Measurements from ENCODE around the gene MEGF8. TPM values are rescaled to one million over a fixed set of nuclear protein-coding genes. Genes with fewer than 3 reads are reported as not detected.

MEGF8 gene
- total and polyA plus RNA-seq, 2 of the 13 experiments (the other 11 are each of a cell fraction or from before 2014, with no cell fraction given), result 4.0 to 8.8 TPM

DNA sequence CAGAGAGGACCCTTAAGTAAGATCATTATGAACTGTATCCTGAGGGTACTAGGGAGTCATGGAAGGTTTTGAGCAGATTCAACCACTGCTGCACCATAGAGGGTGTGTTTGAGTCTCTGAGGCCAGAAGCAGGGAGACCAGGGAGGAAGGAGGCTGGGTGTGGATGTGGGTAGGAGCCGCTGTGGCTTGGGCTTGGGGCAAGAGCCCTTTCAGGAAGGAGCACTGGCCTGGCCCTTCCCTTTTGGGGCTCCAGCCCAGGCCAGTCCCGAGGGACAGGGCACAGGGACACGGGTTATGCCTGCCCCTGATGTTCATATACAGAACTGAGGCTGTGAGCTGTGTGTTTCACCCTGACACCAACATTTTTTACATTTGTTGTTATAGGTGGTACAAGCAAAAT is 49.2 kb upstream of the MEGF8 start:
- peaks cover 33% of the 10 kb centered on the region for H3K4me1 ChIP-seq (ENCODE audit: insufficient read depth, low read length)
- FAIRE-seq (no peak), DNase-seq (ENCODE audit: low spot score) (no peak), ATAC-seq (no peak)
- no peak overlapping the region for H3K27ac ChIP-seq (ENCODE audit: extremely low read length, insufficient read depth, low read length)
- TF ChIP-seq, protein P1, sequence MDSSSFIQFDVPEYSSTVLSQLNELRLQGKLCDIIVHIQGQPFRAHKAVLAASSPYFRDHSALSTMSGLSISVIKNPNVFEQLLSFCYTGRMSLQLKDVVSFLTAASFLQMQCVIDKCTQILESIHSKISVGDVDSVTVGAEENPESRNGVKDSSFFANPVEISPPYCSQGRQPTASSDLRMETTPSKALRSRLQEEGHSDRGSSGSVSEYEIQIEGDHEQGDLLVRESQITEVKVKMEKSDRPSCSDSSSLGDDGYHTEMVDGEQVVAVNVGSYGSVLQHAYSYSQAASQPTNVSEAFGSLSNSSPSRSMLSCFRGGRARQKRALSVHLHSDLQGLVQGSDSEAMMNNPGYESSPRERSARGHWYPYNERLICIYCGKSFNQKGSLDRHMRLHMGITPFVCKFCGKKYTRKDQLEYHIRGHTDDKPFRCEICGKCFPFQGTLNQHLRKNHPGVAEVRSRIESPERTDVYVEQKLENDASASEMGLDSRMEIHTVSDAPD (CRISPR knock-in tag; IDR thresholded peaks at IDR 0.05), result no peak
- TF ChIP-seq TP53 (CRISPR knock-in tag; conservative IDR thresholded peaks at IDR 0.05), result no peak
- TF ChIP-seq ZNF576 (CRISPR knock-in tag; IDR thresholded peaks at IDR 0.05), result no peak
- no peak for TF ChIP-seq SMAD9 (CRISPR knock-in tag; IDR thresholded peaks at IDR 0.05)
- no peak for TF ChIP-seq ZNF567 (CRISPR knock-in tag; IDR thresholded peaks at IDR 0.05; ENCODE audit: borderline replicate concordance)
- no peak for TF ChIP-seq ZNF773 (CRISPR knock-in tag; IDR thresholded peaks at IDR 0.05; ENCODE audit: borderline replicate concordance)
- TF ChIP-seq, protein P2, sequence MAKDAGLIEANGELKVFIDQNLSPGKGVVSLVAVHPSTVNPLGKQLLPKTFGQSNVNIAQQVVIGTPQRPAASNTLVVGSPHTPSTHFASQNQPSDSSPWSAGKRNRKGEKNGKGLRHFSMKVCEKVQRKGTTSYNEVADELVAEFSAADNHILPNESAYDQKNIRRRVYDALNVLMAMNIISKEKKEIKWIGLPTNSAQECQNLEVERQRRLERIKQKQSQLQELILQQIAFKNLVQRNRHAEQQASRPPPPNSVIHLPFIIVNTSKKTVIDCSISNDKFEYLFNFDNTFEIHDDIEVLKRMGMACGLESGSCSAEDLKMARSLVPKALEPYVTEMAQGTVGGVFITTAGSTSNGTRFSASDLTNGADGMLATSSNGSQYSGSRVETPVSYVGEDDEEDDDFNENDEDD (CRISPR knock-in tag; IDR thresholded peaks at IDR 0.05; ENCODE audit: borderline replicate concordance), result no peak
- no peak for TF ChIP-seq ZNF501 (CRISPR knock-in tag; IDR thresholded peaks at IDR 0.05)
- no peak for TF ChIP-seq SMC3 (IDR thresholded peaks at IDR 0.05; ENCODE audit: low read length)
- TF ChIP-seq CENPBD1 (CRISPR knock-in tag; IDR thresholded peaks at IDR 0.05; ENCODE audit: borderline replicate concordance, low read depth), result no peak
- no peak for TF ChIP-seq ZBTB21 (CRISPR knock-in tag; IDR thresholded peaks at IDR 0.05)
- TF ChIP-seq ZNF234 (CRISPR knock-in tag; conservative IDR thresholded peaks at IDR 0.05), result no peak
- H3K9ac ChIP-seq (ENCODE audit: insufficient read depth, low read depth, low read length), result no peak overlapping the region
- H3K4me2 ChIP-seq (ENCODE audit: low read depth, low read length), result no peak overlapping the region
- CTCF ChIA-PET (ENCODE audit: low intra/inter-chr PET ratio, low total read pairs), result no interaction called here
- H3K36me3 ChIP-seq (replicated peaks in 1 of 2; ENCODE audit: control insufficient read depth in 1 of 2, insufficient read depth in 2 of 2, low read length in 2 of 2), result peaks cover 5 to 21% of the 10 kb centered on the region in 2 experiments; a peak in 4 of 5 replicates
- BruUV-seq (replicated peaks), result no TSS peak
- in situ Hi-C loops (cut with HindIII; ENCODE audit: extremely low pct_ligation_motif_present, low pct_unique_long_range_greater_than_20kb) (no loop called here), intact Hi-C loops (cut with micrococcal nuclease; ENCODE audit: unreplicated experiment) (no loop called here)
- H2AFZ ChIP-seq (ENCODE audit: low read length), result no peak overlapping the region
- WGBS (ENCODE audit: low lambda C conversion rate), result 100% methylated on average over 2 of the region's 3 CpGs
- POLR2A ChIA-PET, result interaction anchor here (7.4 kb wide), 1 partner anchor 31 kb away, joined by 117 read pairs; the partner anchor contains the start of gene GSK3A
- no peaks in the 10 kb centered on the region for H3K27me3 ChIP-seq (ENCODE audit: control insufficient read depth in 1 of 2, insufficient read depth in 2 of 2, low read length in 2 of 2)
- peaks cover 4% of the 10 kb centered on the region for H3K79me2 ChIP-seq (ENCODE audit: insufficient read depth, low read length)
- no peak overlapping the region for H3K4me3 ChIP-seq (replicated peaks in 1 of 3; ENCODE audit: insufficient read depth in 1 of 3, low read depth in 2 of 3, low read length in 3 of 3)
- H3K9me3 ChIP-seq (ENCODE audit: low read length), result no peaks in the 10 kb centered on the region
- no peaks in the 10 kb centered on the region for H4K20me1 ChIP-seq (ENCODE audit: insufficient read depth, low read length)
